Measurements from ENCODE around the gene GLI3. TPM values are rescaled to one million over a fixed set of nuclear protein-coding genes. Genes with fewer than 3 reads are reported as not detected.
A peak's percentile ranks its signal among the peaks of the same experiment; 100 is the strongest.

The GLI3 gene
- 10 to 100 TPM in 1 of 2 donors, 1 to 10 TPM in 1; 2.7 to 10.2 TPM for total RNA-seq
- polyA plus RNA-seq (2013, experiment 1 of 2), result 54.9 TPM
- polyA plus RNA-seq (2013, experiment 2 of 2), result 52.9 TPM
- long read RNA-seq, experiment 1, partial matches to known transcripts, result 0 of 1 reads
- long read RNA-seq, experiment 1, other reads (novel, unspliced or antisense), result 1 of 1 reads
- long read RNA-seq, experiment 2, partial matches to known transcripts, result 2 of 7 reads
- long read RNA-seq, experiment 2, other reads (novel, unspliced or antisense), result 5 of 7 reads
- long read RNA-seq, experiment 3, partial matches to known transcripts, result 0 of 2 reads
- long read RNA-seq, experiment 3, other reads (novel, unspliced or antisense), result 2 of 2 reads
- long read RNA-seq, experiment 4, partial matches to known transcripts, result 0 of 1 reads
- long read RNA-seq, experiment 4, other reads (novel, unspliced or antisense), result 1 of 1 reads

- Histone ChIP-seq H3K4me3 (ENCODE audit: low read length) (peak within 1 kb of the TSS; percentile 86), H3K27ac (ENCODE audit: low read depth, low read length) (peak within 1 kb of the TSS; percentile 99), H3K36me3 (ENCODE audit: control insufficient read depth, insufficient read depth, low read length) (no peaks in the 10 kb centered on the region), H3K9ac (ENCODE audit: extremely low read depth, low read length, poor library complexity, severe bottlenecking) (peak within 1 kb of the TSS; percentile 41), H3K4me1 (ENCODE audit: control insufficient read depth, insufficient read depth, low read length) (peaks cover 9% of the 10 kb centered on the region), H3K27me3 (ENCODE audit: control insufficient read depth, insufficient read depth, low read length, poor library complexity, severe bottlenecking) (peaks cover 61% of the 10 kb centered on the region), H3K9me3 (ENCODE audit: control insufficient read depth, low read length) (no peaks in the 10 kb centered on the region)
- TF ChIP-seq CTCF (conservative IDR thresholded peaks at IDR 0.05), result no peak
- Mint-ChIP-seq H3K4me3 (peak within 1 kb of the TSS; percentile 82), H3K27me3 (ENCODE audit: insufficient read depth) (peaks cover 85% of the 10 kb centered on the region), H3K27ac (peak within 1 kb of the TSS; percentile 78), H3K36me3 (ENCODE audit: low read depth) (no peaks in the 10 kb centered on the region), H3K4me1 (peaks cover 22% of the 10 kb centered on the region), H3K9me3 (no peaks in the 10 kb centered on the region)
- 0% methylated on average over 16 to 92 of the region's 92 CpGs for WGBS, 2 experiments (ENCODE audit: insufficient coverage in 1 of 2, insufficient read length in 1 of 2)
- DNase-seq, result peak; percentile 95
Measured at GRCh38 chr7:42236976-42237810, at the start of gene GLI3. Gene GLI3 (minus strand): TSS chr7:42237209. CDS start chr7:42223253, 13,956 bp downstream.

- no peak for TF ChIP-seq CTCF (conservative IDR thresholded peaks at IDR 0.05)
- Histone ChIP-seq H3K4me3 (ENCODE audit: low read length) (no peak overlapping the region), H3K4me1 (ENCODE audit: control insufficient read depth, insufficient read depth, low read length) (peaks cover 2% of the 10 kb centered on the region), H3K27me3 (ENCODE audit: control insufficient read depth, insufficient read depth, low read length, poor library complexity, severe bottlenecking) (peaks cover 39% of the 10 kb centered on the region), H3K9ac (ENCODE audit: extremely low read depth, low read length, poor library complexity, severe bottlenecking) (no peak overlapping the region), H3K9me3 (ENCODE audit: control insufficient read depth, low read length) (no peaks in the 10 kb centered on the region), H3K36me3 (ENCODE audit: control insufficient read depth, insufficient read depth, low read length) (no peaks in the 10 kb centered on the region), H3K27ac (ENCODE audit: low read depth, low read length) (no peak overlapping the region)
- Mint-ChIP-seq H3K9me3 (no peaks in the 10 kb centered on the region), H3K4me3 (no peak overlapping the region), H3K27me3 (ENCODE audit: insufficient read depth) (peaks cover 30% of the 10 kb centered on the region), H3K27ac (no peak overlapping the region), H3K36me3 (ENCODE audit: low read depth) (no peaks in the 10 kb centered on the region), H3K4me1 (peaks cover 23% of the 10 kb centered on the region)
- no peak for DNase-seq
Measured at GRCh38 chr7:42285383-42285824, 48.4 kb upstream of the GLI3 start.

- H3K27me3 Mint-ChIP-seq (ENCODE audit: insufficient read depth), result peaks cover 34% of the 10 kb centered on the region
- Histone ChIP-seq H3K9me3 (ENCODE audit: control insufficient read depth, low read length) (no peaks in the 10 kb centered on the region), H3K4me1 (ENCODE audit: control insufficient read depth, insufficient read depth, low read length) (peaks cover 2% of the 10 kb centered on the region), H3K9ac (ENCODE audit: extremely low read depth, low read length, poor library complexity, severe bottlenecking) (no peak overlapping the region), H3K27ac (ENCODE audit: low read depth, low read length) (no peak overlapping the region), H3K27me3 (ENCODE audit: control insufficient read depth, insufficient read depth, low read length, poor library complexity, severe bottlenecking) (peaks cover 32% of the 10 kb centered on the region), H3K36me3 (ENCODE audit: control insufficient read depth, insufficient read depth, low read length) (no peaks in the 10 kb centered on the region), H3K4me3 (ENCODE audit: low read length) (no peak overlapping the region)
- peaks cover 23% of the 10 kb centered on the region for H3K4me1 Mint-ChIP-seq
- no peak overlapping the region for H3K27ac Mint-ChIP-seq
- 88 to 90% methylated on average over 2 of the region's 2 CpGs for WGBS, 2 experiments (ENCODE audit: insufficient coverage in 1 of 2, insufficient read length in 1 of 2)
- no peak for TF ChIP-seq CTCF (conservative IDR thresholded peaks at IDR 0.05)
- H3K9me3 Mint-ChIP-seq, result no peaks in the 10 kb centered on the region
- no peaks in the 10 kb centered on the region for H3K36me3 Mint-ChIP-seq (ENCODE audit: low read depth)
- no peak for DNase-seq
- H3K4me3 Mint-ChIP-seq, result no peak overlapping the region
Measured at GRCh38 chr7:42283553-42283952, 46.5 kb upstream of the GLI3 start.

Measured in endodermal cell (in vitro differentiated cells).